Activated CD4-positive, alpha-beta T cell treated with anti-CD3 and anti-CD28 coated beads, Interleukin-2, amount 50 U/mL, for 4 hours (primary cell): ENCODE measurements around the gene DNAJC6.

Experiments used
- DNase-seq, 2 experiments: peaks; one replicate each; pipeline ENCODE4 v3.0.0-alpha.2; 2020

DNAJC6 gene

GRCh38 chr1:65297706-65298105, 11.6 kb upstream of the DNAJC6 start:
- DNase-seq, result no peak

GRCh38 chr1:65299328-65299727, 10.0 kb upstream of the DNAJC6 start:
- no peak for DNase-seq

- no peak for DNase-seq
Measured at GRCh38 chr1:65308781-65309303, 501 bp upstream of the DNAJC6 start.

- no peak for DNase-seq
Measured at GRCh38 chr1:65310078-65310587, 790 bp downstream of the DNAJC6 start.

- DNase-seq, result no peak
Measured at GRCh38 chr1:65311760-65312159, 2.4 kb downstream of the DNAJC6 start.

GRCh38 chr1:65316233-65316632, 6.9 kb downstream of the DNAJC6 start:
- DNase-seq, result no peak

GRCh38 chr1:65317866-65318653, 8.7 kb downstream of the DNAJC6 start:
- DNase-seq, result no peak

- no peak for DNase-seq
Measured at GRCh38 chr1:65319141-65319540, 9.8 kb downstream of the DNAJC6 start.

- DNase-seq, result no peak
Measured at GRCh38 chr1:65319754-65320153, 10.4 kb downstream of the DNAJC6 start.

GRCh38 chr1:65321879-65322278, 12.5 kb downstream of the DNAJC6 start:
- DNase-seq, result no peak

- DNase-seq, result no peak
Measured at GRCh38 chr1:65323246-65323645, 13.9 kb downstream of the DNAJC6 start.

GRCh38 chr1:65330021-65330420, 20.7 kb downstream of the DNAJC6 start:
- DNase-seq, result no peak

- DNase-seq, result no peak
Measured at GRCh38 chr1:65330822-65331221, 21.5 kb downstream of the DNAJC6 start.

- DNase-seq, result no peak
Measured at GRCh38 chr1:65332821-65333220, 23.5 kb downstream of the DNAJC6 start.

- no peak for DNase-seq
Measured at GRCh38 chr1:65334081-65334480, 24.7 kb downstream of the DNAJC6 start.

- DNase-seq, result no peak
Measured at GRCh38 chr1:65339866-65340468, 30.6 kb downstream of the DNAJC6 start.

- no peak for DNase-seq
Measured at GRCh38 chr1:65341381-65341780, 32.0 kb downstream of the DNAJC6 start.

GRCh38 chr1:65343286-65343685, 33.9 kb downstream of the DNAJC6 start:
- DNase-seq, result no peak

- no peak for DNase-seq
Measured at GRCh38 chr1:65344171-65344814, 35.0 kb downstream of the DNAJC6 start.

- no peak for DNase-seq
Measured at GRCh38 chr1:65346190-65346589, 36.8 kb downstream of the DNAJC6 start.

- DNase-seq, result no peak
Measured at GRCh38 chr1:65355031-65355712, 45.8 kb downstream of the DNAJC6 start.

- no peak for DNase-seq
Measured at GRCh38 chr1:65357291-65357960, 48.1 kb downstream of the DNAJC6 start.
